22Rv1 (cell line): ENCODE results near the gene ANO2.

Experiments used
- H3K27ac ChIP-seq: fragments of 450-650 bp; 2 replicates; pipeline ENCODE4 v1.5.1; 2017
- CTCF ChIP-seq: fragments of 450-650 bp; IDR thresholded peaks from 2 replicates; pipeline ENCODE4 v1.5.1; 2017; ENCODE audit warnings: mild to moderate bottlenecking
- ZFX ChIP-seq: fragments of 450-650 bp; IDR thresholded peaks from 2 replicates; pipeline ENCODE4 v1.6.1; 2017; ENCODE audit warnings: antibody characterized with exemption, borderline replicate concordance

Gene ANO2

GRCh38 chr12:5798242-5799015, 146.6 kb downstream of the ANO2 start:
- TF ChIP-seq ZFX = no peak
- no peak for TF ChIP-seq CTCF

GRCh38 chr12:5797661-5798060, 147.4 kb downstream of the ANO2 start:
- TF ChIP-seq CTCF (no peak), ZFX (no peak)
- no peak overlapping the region for H3K27ac ChIP-seq

More at GRCh38 chr12:5798242-5799015, 146.6 kb downstream of the ANO2 start:
- H3K27ac ChIP-seq = no peak overlapping the region

- TF ChIP-seq CTCF = no peak
- TF ChIP-seq ZFX = no peak
- H3K27ac ChIP-seq = no peak overlapping the region
Measured at GRCh38 chr12:5796959-5797225, 148.2 kb downstream of the ANO2 start.

GRCh38 chr12:5796171-5796958, 148.7 kb downstream of the ANO2 start:
- peak; percentile 76 for TF ChIP-seq CTCF
- no peak for TF ChIP-seq ZFX
- no peak overlapping the region for H3K27ac ChIP-seq

GRCh38 chr12:5794156-5794555, 150.9 kb downstream of the ANO2 start:
- TF ChIP-seq ZFX (no peak), CTCF (no peak)
- H3K27ac ChIP-seq = no peak overlapping the region

GRCh38 chr12:5792343-5792742, 152.7 kb downstream of the ANO2 start:
- TF ChIP-seq CTCF = no peak
- no peak for TF ChIP-seq ZFX
- H3K27ac ChIP-seq = no peak overlapping the region

- H3K27ac ChIP-seq = no peak overlapping the region
- TF ChIP-seq CTCF (no peak), ZFX (no peak)
Measured at GRCh38 chr12:5789469-5789968, 155.5 kb downstream of the ANO2 start.
